ENCODE results near the gene PLCD3. TPM values are rescaled to one million over a fixed set of nuclear protein-coding genes. Genes with fewer than 3 reads are reported as not detected.

Gene PLCD3
- polyA plus RNA-seq, 1 of the 3 experiments (the other 2 are of a cell fraction): 59.7 TPM

GRCh38 chr17:45104497-45104896 is 27.8 kb downstream of the PLCD3 start:
- ChIA-PET CTCF (interaction anchor here (1.0 to 5.5 kb wide), 4 partner anchors 25 to 183 kb away, joined by 3 to 33 read pairs (median 16); partner anchors contain the start of genes ACBD4 and PLCD3), POLR2A (no interaction called here)
- 94% methylated on average over 6 of the region's 6 CpGs for WGBS (ENCODE audit: low lambda C conversion rate)
- no peak overlapping the region for H3K4me2 ChIP-seq
- H3K27me3 ChIP-seq (ENCODE audit: insufficient read depth): no peaks in the 10 kb centered on the region
- no peaks in the 10 kb centered on the region; a peak in 1 of 4 replicates for H3K4me1 ChIP-seq (ENCODE audit: control insufficient read depth in 1 of 2, insufficient read depth in 2 of 2, low read depth in 1 of 2, low read length in 1 of 2)
- no peaks in the 10 kb centered on the region for H4K20me1 ChIP-seq (ENCODE audit: insufficient read depth)
- no peak overlapping the region for H3K27ac ChIP-seq (ENCODE audit: low read depth in 2 of 2, low read length in 1 of 2)
- H3K79me2 ChIP-seq (ENCODE audit: insufficient read depth): no peaks in the 10 kb centered on the region
- no peaks in the 10 kb centered on the region for H3K9me2 ChIP-seq
- H3F3A ChIP-seq (replicated peaks; ENCODE audit: insufficient read depth): no peaks in the 10 kb centered on the region
- no peak overlapping the region for H2AFZ ChIP-seq (ENCODE audit: low read depth)
- DNase-seq: no peak
- TF ChIP-seq GABPA (IDR thresholded peaks at IDR 0.05; ENCODE audit: low read depth) (no peak), MEF2A (IDR thresholded peaks at IDR 0.05; ENCODE audit: borderline replicate concordance, low read depth) (no peak), RFX5 (IDR thresholded peaks at IDR 0.05; ENCODE audit: low read length) (no peak), ZBTB33 (IDR thresholded peaks at IDR 0.05; ENCODE audit: borderline replicate concordance, low read depth) (no peak), GATA2 (CRISPR knock-in tag; IDR thresholded peaks at IDR 0.05) (no peak), ELF1 (IDR thresholded peaks at IDR 0.05) (no peak), FOXJ3 (CRISPR knock-in tag; IDR thresholded peaks at IDR 0.05) (no peak), RCOR1 (IDR thresholded peaks at IDR 0.05; ENCODE audit: low read length) (no peak), RAD21 (IDR thresholded peaks at IDR 0.05; ENCODE audit: low read length) (no peak), RXRA (IDR thresholded peaks at IDR 0.05; ENCODE audit: borderline replicate concordance, low read depth) (no peak), NFIC (IDR thresholded peaks at IDR 0.05; ENCODE audit: borderline replicate concordance) (no peak), EZH2phosphoT487 (IDR thresholded peaks at IDR 0.05; ENCODE audit: borderline replicate concordance, low read depth) (no peak), TAF1 (IDR thresholded peaks at IDR 0.05; ENCODE audit: borderline replicate concordance, low read depth, low read length) (no peak)
- H3K9me3 ChIP-seq: no peaks in the 10 kb centered on the region
- H3K4me3 ChIP-seq (ENCODE audit: low read depth in 2 of 2, low read length in 1 of 2): no peak overlapping the region
- H3K9ac ChIP-seq: no peak overlapping the region
- H3K36me3 ChIP-seq (replicated peaks in 1 of 2; ENCODE audit: control insufficient read depth in 1 of 2, insufficient read depth in 2 of 2, low read length in 1 of 2): peaks cover 24 to 75% of the 10 kb centered on the region in 2 experiments

- no peaks in the 10 kb centered on the region for H3K27me3 ChIP-seq (ENCODE audit: insufficient read depth)
- no peaks in the 10 kb centered on the region for H3K79me2 ChIP-seq (ENCODE audit: insufficient read depth)
- no peaks in the 10 kb centered on the region for H3K9me3 ChIP-seq
- H3K36me3 ChIP-seq (replicated peaks in 1 of 2; ENCODE audit: control insufficient read depth in 1 of 2, insufficient read depth in 2 of 2, low read length in 1 of 2): peaks cover 27 to 79% of the 10 kb centered on the region in 2 experiments
- H3K27ac ChIP-seq (ENCODE audit: low read depth in 2 of 2, low read length in 1 of 2): no peak overlapping the region
- H3K9ac ChIP-seq: no peak overlapping the region
- H4K20me1 ChIP-seq (ENCODE audit: insufficient read depth): no peaks in the 10 kb centered on the region
- no peak for DNase-seq
- WGBS (ENCODE audit: low lambda C conversion rate): 92% methylated on average over 6 of the region's 8 CpGs
- CTCF ChIA-PET: interaction anchor here (1.0 to 5.5 kb wide), 5 partner anchors 26 to 183 kb away, joined by 3 to 33 read pairs (median 4); partner anchors contain the start of genes ACBD4 and PLCD3
- no peaks in the 10 kb centered on the region; a peak in 1 of 4 replicates for H3K4me1 ChIP-seq (ENCODE audit: control insufficient read depth in 1 of 2, insufficient read depth in 2 of 2, low read depth in 1 of 2, low read length in 1 of 2)
- no peak overlapping the region for H3K4me3 ChIP-seq (ENCODE audit: low read depth in 2 of 2, low read length in 1 of 2)
- no peak overlapping the region for H2AFZ ChIP-seq (ENCODE audit: low read depth)
- POLR2A ChIA-PET: no interaction called here
- H3K4me2 ChIP-seq: no peak overlapping the region
- TF ChIP-seq MEF2A (IDR thresholded peaks at IDR 0.05; ENCODE audit: borderline replicate concordance, low read depth) (no peak), SIN3A (IDR thresholded peaks at IDR 0.05; ENCODE audit: borderline replicate concordance, low read depth, low read length) (no peak), RCOR1 (IDR thresholded peaks at IDR 0.05; ENCODE audit: low read length) (no peak), NRF1 (IDR thresholded peaks at IDR 0.05; ENCODE audit: low read depth, low read length) (no peak), RFX5 (IDR thresholded peaks at IDR 0.05; ENCODE audit: low read length) (no peak), PBX3 (IDR thresholded peaks at IDR 0.05) (no peak)
- no peaks in the 10 kb centered on the region for H3K9me2 ChIP-seq
- no peaks in the 10 kb centered on the region for H3F3A ChIP-seq (replicated peaks; ENCODE audit: insufficient read depth)
Observed at GRCh38 chr17:45104029-45104428, 28.3 kb downstream of the PLCD3 start.
